Suppressor macrophage (primary cell): ENCODE data around the gene CSTA.

Experiments used
- DNase-seq, 4 experiments: peaks; one replicate each; pipeline ENCODE4 v3.0.0-alpha.2; 2020 to 2022
- total RNA-seq, 17 experiments: gene quantifications; one replicate each; lab custom pipeline; 2026; ENCODE audit warnings: mixed read lengths in 6 of 17, inconsistent platforms in 3 of 17; lab: John Stamatoyannopoulos, UW

CSTA gene, protein sequence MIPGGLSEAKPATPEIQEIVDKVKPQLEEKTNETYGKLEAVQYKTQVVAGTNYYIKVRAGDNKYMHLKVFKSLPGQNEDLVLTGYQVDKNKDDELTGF
- total RNA-seq: 24.3 to 70.8 (median 55.2) reads per million in 17 experiments

DNA sequence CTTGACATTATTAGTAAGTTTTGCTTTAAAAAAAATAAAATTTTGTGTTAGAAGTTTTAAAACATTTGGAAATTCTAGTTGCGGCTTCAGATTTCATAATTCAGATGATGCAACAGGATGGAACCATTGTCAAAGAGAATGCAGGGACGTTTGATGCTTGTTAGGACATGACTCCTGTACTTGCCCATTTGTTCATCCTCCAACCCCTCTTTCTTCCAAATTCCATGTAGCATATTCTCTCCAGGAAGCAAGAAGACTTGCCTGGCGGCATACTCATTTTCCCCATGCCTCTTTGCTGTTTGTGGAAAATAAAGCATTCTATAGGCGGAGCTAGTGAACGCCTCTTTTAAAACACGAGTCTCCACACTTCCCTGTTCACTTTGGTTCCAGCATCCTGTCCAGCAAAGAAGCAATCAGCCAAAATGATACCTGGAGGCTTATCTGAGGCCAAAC lies at the start of gene CSTA:
TSS of gene CSTA (plus strand) at position 378 of the 453 bp plus-strand sequence. CDS start at position 423, 45 bp downstream.
- peak; percentile 61 to 79 (median 68) for DNase-seq

DNA sequence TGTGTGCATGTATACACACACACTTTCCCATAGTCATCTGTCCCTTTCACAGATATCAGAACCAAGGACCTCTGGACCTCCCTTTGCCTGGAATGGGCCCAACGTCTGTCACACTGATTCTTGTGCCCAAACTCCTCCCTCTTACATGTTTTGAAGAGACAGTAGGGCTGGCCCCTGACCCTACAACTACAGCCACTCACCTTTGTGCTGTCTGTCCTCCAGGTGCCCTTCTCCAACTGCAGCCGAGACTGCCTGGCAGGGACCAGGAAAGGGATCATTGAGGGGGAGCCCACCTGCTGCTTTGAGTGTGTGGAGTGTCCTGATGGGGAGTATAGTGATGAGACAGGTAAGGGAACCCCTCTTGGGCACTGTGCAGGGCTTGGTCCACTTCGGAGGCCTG lies 43.2 kb upstream of the CSTA start:
- DNase-seq: no peak

DNA sequence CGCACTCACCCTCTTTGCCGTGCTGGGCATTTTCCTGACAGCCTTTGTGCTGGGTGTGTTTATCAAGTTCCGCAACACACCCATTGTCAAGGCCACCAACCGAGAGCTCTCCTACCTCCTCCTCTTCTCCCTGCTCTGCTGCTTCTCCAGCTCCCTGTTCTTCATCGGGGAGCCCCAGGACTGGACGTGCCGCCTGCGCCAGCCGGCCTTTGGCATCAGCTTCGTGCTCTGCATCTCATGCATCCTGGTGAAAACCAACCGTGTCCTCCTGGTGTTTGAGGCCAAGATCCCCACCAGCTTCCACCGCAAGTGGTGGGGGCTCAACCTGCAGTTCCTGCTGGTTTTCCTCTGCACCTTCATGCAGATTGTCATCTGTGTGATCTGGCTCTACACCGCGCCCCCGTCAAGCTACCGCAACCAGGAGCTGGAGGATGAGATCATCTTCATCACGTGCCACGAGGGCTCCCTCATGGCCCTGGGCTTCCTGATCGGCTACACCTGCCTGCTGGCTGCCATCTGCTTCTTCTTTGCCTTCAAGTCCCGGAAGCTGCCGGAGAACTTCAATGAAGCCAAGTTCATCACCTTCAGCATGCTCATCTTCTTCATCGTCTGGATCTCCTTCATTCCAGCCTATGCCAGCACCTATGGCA lies 41.1 kb upstream of the CSTA start:
- DNase-seq: no peak

DNA sequence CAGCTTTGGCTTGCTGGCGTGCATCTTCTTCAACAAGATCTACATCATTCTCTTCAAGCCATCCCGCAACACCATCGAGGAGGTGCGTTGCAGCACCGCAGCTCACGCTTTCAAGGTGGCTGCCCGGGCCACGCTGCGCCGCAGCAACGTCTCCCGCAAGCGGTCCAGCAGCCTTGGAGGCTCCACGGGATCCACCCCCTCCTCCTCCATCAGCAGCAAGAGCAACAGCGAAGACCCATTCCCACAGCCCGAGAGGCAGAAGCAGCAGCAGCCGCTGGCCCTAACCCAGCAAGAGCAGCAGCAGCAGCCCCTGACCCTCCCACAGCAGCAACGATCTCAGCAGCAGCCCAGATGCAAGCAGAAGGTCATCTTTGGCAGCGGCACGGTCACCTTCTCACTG lies 40.6 kb upstream of the CSTA start:
- DNase-seq: no peak

DNA sequence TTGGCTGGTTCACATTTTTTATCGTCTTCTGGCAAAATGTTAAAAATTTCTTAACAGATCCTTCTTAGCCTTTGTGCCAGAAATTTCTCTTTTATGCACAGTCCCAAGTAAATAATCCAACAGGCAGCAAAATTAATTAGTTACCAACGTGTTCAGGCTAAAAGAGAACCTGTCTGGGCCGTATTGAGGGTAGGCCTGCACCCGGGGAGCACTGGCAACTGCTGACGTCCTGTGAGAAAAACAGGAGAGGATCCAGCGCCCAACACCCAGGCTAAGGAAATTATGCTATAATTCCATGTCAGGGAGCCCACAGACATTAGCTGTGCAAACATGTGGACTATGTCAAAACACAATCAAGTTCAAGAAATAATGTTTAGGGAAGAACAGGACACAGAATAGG lies 30.7 kb upstream of the CSTA start:
- no peak for DNase-seq

DNA sequence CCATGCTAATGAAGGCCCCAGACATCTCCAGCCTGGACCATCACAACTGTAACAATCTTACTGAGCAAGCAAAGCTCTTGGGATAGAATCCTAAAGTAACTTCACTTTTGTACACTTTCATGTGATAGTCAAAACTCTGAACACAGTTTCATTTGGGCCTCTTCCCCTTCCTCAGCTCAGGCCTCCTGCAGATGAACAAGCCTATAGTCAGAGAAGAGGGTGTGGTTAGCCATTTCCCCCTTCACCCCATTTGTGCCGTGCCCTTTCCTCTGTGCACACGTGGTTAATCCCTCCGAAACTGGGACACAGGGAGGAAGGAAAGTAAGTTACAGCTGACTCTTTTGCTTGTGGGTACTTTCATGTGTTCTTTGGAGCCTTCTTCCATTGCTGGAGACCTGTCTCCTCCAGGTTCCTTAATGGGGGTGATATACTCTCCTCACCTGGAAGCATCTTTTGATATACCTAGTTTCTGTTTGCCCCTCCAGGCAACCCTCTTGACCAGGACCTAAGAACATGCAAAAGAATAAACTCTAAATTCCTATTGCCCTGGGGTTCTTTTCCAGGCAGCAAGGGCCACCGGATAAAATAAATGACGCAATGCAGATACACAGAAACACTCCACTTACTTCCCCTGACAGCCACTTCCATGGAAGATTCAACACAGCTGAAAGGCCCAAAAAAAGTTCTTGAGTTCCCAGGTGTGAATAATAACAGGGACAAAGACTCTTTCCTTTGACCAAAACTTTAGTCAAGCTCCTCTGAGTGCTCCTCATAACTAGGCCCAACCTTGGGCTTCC lies 29.6 kb upstream of the CSTA start:
- peak; percentile 68 to 84 (median 80) for DNase-seq

DNA sequence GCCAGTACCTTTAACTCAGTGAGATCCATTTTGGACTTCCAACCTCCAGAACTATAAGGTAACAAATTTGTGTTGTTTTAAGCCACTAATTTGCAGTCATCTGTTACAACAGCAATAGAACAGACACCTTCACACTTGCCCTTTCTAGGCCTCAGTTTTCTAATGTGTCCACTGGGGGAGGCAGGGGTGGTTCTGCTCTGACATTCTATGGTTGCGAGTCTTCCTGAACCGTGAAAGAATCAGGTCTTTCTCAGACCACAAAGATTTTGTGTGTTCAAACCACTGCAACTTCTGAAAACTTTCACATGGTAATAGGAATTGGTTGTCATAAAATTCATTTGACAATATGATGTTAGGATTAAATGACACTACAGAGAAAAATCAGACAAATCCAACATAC lies 26.8 kb upstream of the CSTA start:
- no peak for DNase-seq

DNA sequence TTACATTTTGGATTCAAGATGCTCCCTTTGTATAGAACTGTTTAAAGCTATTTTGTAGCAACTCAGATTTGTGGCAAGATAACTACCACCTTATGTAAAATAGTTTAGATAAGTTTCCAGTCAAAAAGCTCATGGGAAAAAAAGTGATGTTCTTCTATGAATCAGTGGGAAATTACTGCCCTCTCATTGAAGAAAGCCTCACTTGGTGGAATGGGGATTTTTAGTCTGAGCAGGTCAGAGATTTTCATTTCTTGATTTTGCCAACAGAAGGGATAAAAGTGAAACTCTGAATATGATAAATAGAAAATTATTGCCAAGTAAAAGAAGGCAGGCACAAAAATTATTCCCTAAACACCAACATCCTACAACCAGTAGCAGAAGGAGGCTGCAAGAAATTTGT lies 25.8 kb upstream of the CSTA start:
- DNase-seq: no peak

DNA sequence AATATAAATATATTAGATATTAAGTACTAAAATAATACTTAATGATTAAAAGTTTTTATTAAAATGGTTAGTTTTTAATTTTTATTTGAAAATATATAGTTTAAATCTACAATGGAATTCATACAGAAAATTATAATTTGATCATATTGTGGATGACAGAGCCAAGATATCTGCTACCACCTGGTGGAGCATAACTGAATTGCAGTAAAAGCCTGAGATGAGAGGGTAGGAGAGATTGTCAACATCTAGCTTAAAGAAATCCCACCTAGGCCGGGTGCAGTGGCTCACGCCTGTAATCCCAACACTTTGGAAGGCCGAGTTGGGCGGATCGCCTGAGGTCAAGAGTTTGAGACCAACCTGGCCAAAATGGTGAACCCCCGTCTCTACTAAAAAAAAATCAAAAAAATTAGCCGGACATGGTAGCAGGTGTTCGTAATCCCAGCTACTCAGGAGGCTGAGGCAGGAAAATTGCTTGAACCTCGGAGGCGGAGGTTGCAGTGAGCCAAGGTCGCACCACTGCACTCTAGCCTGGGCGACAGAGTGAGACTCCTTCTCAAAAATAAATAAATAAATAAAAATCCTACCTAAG lies 25.1 kb upstream of the CSTA start:
- DNase-seq: peak; percentile 74 to 82 (median 77)

DNA sequence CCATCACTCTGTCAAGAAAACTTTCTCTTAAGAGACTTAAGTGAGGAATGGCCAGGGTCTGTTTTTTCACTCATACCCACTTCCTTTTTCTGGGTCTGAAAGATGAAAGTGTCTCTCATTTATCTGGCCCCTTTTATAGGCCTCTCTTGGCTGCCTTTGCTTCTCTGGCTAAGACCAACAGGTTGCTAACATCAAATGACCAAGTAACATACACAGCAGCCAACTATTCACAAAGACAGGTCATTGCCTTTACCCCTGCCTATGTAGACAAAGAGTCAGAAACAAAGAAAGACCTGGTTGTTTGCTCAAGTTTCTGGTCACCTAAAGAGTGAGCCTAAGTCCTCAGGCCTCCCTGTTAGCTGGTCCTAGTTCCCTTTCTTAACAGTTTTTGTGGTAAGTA lies 24.0 kb upstream of the CSTA start:
- DNase-seq: no peak

DNA sequence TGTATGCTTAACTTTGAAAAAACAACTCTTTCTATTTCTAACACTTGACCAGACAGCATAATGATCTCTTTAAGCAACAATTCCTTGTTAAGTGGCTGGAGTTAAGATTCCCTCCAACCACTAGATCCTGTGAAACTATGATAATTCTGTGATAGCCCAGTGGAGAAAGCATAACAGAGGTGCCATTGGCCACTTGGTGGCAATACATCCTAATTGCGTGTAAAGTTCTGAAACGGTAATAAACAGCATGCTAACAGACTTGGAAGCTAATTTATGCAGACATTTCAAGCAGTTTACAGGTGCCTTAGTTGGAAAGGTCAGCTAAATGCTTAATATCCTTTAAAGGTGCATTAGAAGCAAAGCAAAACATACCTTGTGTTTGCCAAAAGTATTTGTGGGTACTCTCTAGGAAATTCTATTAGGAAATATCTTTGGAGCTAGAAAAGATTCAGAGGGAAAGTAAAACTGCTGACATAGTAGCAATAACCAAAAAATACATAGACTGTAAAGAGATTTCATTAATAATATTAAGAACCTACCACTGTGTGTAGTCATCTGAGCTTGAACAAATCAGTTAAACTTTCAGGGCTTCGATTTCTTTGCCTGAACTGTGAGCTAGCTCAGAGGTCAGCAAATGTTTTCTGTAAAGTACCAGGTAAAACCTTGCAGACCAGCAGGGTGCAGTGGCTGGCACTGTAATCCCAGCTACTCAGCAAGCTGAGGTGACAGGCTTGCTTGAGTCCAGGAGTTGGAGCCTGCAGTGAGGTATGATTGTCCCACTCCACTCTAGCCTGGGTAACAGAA lies 19.0 kb upstream of the CSTA start:
- peak in 3 of 4 experiments; percentile 31 to 38 (median 33) for DNase-seq

DNA sequence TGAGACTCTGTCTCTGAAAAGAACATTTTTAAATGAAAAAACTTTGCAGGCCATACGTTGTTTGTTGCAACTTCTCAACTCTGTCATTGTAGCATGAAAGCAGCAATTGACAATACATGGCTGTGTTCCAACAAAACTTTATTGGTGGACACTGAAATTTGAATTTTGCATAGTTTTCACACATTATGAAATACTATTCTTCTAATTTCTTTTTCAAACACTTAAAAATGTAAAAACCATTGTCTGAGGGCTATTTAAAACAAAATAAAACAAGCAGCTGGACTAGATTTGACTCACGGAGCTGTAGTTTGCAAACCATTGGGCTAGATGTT lies 18.5 kb upstream of the CSTA start:
- no peak for DNase-seq

DNA sequence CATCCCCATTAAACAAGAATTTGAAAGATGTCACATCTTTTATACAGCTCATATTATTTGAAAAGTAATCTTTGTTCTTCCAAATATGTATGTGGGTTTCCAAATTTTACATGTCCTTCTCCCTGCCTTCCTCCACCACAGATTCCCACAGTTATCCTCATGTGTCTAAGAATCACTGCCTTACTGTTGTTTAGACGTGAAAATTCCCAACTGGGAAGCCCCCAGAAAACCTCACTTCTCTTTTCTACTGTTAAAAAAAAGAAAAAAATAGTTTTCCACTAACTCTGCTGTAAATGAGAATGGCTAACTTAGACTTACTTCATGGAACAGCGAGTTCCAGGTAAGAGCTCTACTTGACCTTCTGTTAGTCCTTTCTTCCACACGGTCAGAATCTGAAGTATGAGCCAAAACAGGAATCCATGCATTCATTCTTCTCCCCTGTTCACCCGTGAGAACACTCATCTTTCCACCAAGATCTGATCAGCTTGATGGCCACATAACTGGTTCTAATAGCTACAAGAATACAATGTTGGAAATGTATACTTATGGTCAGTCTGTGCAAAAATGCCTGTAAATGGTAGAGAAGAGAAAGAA lies 17.9 kb upstream of the CSTA start:
- no peak for DNase-seq

DNA sequence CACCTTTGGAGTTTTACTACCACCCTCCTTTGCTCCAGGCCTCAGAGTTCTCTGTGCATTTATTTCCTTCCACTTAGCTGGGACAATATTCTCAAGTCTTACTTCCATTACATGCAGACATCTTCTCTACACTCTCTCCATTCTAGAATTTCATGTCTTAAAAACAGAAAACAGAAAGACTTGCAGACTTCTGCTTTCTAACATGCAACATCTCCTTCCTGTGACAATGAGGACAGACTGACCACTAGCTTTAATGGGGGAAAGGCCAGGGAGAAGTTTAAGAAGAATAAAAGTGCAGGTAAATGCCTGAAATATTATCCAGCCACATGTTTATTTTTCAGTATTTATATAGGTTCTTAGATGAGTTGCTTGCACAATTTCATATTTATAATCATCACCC lies 17.1 kb upstream of the CSTA start:
- DNase-seq: peak in 2 of 4 experiments; percentile 37 to 51

DNA sequence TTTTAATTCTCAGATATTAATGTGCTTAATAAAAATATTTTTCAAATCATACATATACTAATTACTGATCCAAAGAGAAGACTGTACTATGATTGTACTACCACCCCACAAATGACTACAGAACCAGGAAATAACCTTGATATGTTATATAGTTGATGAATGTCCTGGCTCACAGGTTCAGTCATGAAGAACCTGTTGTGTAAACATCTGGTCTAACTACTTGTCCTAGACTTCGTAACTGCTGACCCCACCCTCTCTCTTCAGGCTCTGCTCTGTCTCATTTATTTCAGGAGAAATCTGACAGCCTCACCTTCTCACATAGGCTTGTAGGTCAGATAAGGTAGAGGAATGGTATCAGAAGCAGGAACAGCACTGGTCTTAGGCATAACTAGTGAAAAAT lies 14.7 kb upstream of the CSTA start:
- DNase-seq: no peak

DNA sequence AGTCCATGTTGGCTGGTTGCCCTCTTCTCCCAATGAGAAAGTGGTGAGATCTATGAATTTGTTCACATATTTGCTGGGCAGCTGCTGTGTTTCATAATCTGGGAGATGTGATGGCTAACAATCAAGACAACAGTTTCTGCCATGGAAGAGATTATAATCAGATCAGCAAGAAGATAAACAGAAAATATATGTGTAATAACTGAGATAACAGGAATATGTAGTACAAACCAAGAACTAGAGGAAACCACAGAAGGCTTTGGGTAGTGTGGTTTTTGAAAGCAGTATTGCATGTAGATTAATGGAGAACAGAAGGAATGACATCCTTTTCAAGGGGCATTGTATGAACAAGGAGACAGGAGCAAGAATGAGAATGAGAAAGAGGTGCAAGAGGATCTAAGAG lies 12.2 kb upstream of the CSTA start:
- no peak for DNase-seq

DNA sequence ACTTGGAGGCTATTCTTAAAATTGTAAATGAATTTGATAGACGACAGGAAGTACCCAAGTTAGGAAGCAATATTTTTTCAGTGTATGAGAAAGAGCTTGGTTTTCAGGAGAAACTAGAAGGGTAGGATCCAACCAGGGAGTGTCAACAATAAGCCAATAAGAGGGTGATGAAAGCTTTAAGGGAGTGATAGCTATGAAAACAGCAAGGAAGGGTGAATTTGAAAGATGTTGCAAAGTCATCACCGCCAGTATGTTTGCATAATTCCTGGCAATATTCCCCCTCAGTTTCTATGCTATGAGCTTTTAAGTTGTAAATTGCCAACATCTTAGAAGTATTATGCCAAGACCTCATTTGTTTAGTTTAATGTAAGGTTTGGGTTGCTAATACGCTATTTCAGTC lies 11.8 kb upstream of the CSTA start:
- no peak for DNase-seq

DNA sequence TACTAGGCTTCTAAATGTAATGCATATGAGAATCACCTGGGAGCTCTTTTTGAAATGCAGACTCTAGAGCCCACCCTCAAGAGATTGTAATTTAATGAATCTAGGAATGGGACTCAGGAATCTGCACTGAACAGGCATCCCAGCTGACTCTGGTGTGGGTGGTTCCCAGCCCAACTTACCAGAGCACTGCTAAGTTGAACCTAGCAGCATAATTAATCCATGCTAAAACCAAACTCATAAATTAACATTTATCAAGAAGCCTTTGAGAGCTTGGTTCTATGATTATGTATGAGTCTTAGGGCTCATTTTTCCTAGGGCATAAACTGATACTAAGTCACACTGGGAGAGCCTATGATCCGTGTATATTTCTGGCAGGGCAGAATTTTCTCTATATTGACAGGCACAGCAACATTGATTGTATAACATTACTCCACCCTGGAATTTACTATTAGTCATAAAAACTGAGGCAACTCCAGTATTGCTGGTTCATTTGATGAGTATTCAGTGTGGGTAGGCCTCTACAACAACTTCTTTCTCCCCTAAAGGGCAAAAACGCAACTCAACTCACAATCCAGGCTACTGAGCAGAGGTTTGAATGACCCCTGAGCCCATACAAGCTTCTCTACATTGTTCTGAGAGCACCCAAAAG lies 10.7 kb upstream of the CSTA start:
- DNase-seq: peak in 2 of 4 experiments; percentile 26 to 53

DNA sequence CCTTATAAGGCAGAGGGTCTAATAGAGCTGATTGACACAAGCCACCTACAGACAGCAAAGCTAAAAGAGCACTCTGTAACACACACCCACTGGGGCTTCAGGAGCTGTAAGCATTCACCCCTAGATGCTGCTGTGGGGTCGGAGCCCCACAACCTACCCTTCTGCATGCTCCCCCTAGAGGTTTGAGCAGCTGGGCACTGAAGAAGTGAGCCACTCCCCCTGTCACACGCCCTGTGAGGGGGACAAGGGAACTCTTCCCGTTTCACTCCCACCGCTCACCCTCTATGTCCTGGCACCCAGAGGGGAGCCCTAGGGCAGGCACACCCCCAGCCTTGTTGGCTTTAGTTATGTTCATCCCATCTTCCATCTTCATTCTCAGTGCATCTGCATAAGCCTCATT lies 9.4 kb upstream of the CSTA start:
- DNase-seq: no peak

DNA sequence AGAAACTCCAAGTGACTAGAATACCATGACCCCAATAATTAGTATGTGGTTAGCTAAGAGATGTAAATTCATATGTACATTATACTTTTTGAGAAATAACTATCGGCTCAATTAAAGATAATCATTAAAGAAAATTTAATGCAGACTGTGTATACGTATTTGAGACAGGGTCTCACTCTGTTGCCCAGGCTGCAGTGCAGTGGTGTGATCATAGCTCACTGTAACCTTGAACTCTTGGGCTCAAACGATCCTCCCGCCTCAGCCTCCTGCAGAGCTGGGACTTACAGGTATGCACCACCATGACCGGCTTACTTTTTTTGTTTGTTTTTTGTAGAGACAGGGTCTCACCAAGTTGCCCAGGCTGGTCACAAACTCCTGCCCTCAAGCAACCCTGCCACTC lies 8.7 kb upstream of the CSTA start:
- DNase-seq: no peak

DNA sequence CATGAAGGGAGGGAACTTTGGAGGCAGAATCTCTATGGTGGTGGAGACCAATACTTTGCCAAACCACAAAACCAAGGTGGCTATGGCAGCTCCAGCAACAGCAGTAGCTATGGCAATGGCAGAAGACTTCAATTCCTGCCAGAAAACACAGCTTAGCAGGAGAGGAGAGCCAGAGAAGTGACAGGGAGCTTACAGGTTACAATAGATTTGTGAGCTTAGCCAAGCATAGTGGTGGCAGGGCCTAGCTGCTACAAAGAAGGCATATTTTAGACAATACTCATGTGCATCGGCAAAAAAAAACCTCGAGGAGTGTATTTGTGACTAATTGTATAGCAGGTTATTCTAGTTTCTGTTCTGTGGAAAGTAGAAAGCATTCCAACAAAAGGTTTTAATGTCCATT lies 6.4 kb upstream of the CSTA start:
- no peak for DNase-seq
